Measurements from ENCODE around the gene DNM3.

The DNM3 gene

DNA sequence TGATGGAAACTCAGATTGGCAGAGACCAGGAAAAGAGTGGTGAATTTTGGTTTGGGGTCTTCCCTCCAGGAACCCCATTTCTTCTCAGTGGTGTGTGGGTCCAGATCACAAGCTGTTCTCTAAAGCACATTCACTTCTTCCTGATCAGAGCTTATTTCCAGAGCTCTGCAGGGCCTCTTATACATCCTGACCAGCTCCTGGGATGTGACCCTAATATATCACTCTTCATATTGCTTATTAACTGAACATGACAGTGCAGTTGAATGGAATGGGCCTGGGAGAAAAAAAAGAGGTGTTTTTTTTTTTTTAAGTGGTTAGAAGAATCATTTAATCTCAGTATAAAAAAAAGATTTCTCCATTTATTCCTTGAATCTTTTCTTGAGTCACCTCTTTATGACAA lies 29.6 kb upstream of the DNM3 start:
- Histone ChIP-seq H3K27ac (ENCODE audit: extremely low read depth, low read depth, low read length) (no peak overlapping the region), H3K36me3 (ENCODE audit: control insufficient read depth in 2 of 2, insufficient read depth in 1 of 2, low read length in 2 of 2) (no peaks in the 10 kb centered on the region), H3K9me3 (ENCODE audit: control insufficient read depth, insufficient read depth, low read depth, low read length) (no peaks in the 10 kb centered on the region), H3K4me3 (ENCODE audit: low read depth, low read length) (no peak overlapping the region), H3K4me1 (ENCODE audit: control insufficient read depth, insufficient read depth, low read length) (no peaks in the 10 kb centered on the region)
- TF ChIP-seq ZNF239 (tag by site-specific recombination; IDR thresholded peaks at IDR 0.05) (no peak), SP3 (tag by site-specific recombination; IDR thresholded peaks at IDR 0.05) (no peak), ZNF776 (tag by site-specific recombination; IDR thresholded peaks at IDR 0.05; ENCODE audit: borderline replicate concordance) (no peak), GLIS2 (tag by site-specific recombination; IDR thresholded peaks at IDR 0.05) (no peak), ZSCAN16 (tag by site-specific recombination; IDR thresholded peaks at IDR 0.05) (no peak), ZNF530 (tag by site-specific recombination; IDR thresholded peaks at IDR 0.05; ENCODE audit: low read depth) (no peak), ZNF248 (tag by site-specific recombination; IDR thresholded peaks at IDR 0.05) (no peak), EGR2 (tag by site-specific recombination; IDR thresholded peaks at IDR 0.05; ENCODE audit: low read depth) (no peak)
- TF ChIP-seq, protein P1, sequence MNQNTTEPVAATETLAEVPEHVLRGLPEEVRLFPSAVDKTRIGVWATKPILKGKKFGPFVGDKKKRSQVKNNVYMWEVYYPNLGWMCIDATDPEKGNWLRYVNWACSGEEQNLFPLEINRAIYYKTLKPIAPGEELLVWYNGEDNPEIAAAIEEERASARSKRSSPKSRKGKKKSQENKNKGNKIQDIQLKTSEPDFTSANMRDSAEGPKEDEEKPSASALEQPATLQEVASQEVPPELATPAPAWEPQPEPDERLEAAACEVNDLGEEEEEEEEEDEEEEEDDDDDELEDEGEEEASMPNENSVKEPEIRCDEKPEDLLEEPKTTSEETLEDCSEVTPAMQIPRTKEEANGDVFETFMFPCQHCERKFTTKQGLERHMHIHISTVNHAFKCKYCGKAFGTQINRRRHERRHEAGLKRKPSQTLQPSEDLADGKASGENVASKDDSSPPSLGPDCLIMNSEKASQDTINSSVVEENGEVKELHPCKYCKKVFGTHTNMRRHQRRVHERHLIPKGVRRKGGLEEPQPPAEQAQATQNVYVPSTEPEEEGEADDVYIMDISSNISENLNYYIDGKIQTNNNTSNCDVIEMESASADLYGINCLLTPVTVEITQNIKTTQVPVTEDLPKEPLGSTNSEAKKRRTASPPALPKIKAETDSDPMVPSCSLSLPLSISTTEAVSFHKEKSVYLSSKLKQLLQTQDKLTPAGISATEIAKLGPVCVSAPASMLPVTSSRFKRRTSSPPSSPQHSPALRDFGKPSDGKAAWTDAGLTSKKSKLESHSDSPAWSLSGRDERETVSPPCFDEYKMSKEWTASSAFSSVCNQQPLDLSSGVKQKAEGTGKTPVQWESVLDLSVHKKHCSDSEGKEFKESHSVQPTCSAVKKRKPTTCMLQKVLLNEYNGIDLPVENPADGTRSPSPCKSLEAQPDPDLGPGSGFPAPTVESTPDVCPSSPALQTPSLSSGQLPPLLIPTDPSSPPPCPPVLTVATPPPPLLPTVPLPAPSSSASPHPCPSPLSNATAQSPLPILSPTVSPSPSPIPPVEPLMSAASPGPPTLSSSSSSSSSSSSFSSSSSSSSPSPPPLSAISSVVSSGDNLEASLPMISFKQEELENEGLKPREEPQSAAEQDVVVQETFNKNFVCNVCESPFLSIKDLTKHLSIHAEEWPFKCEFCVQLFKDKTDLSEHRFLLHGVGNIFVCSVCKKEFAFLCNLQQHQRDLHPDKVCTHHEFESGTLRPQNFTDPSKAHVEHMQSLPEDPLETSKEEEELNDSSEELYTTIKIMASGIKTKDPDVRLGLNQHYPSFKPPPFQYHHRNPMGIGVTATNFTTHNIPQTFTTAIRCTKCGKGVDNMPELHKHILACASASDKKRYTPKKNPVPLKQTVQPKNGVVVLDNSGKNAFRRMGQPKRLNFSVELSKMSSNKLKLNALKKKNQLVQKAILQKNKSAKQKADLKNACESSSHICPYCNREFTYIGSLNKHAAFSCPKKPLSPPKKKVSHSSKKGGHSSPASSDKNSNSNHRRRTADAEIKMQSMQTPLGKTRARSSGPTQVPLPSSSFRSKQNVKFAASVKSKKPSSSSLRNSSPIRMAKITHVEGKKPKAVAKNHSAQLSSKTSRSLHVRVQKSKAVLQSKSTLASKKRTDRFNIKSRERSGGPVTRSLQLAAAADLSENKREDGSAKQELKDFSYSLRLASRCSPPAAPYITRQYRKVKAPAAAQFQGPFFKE (tag by site-specific recombination; IDR thresholded peaks at IDR 0.05; ENCODE audit: borderline replicate concordance), result no peak
- POLR2A ChIA-PET, result no interaction called here
- CTCF ChIA-PET, result interaction anchor here (4.0 to 4.3 kb wide), 2 partner anchors 11 to 173 kb away, joined by 20 to 35 read pairs; no protein-coding TSS in a partner anchor

DNA sequence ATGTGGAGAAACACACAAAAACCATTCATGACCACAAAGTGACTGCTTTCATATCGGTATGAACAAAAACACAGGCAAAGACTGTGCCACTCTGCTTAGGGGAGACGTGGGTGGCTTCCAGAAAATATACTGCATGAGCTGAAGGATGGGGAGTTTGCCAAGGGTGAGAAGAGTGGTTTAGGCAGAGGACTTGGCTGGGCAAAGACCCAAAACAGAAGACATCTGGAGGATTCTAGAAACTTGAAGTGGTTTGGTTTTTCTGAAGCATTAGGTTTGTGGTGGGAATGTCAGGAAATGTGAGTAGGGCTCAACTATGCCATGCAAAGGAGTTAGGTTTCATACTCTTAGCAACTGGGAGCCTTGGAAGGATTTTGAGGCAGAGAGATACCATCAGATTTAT lies 26.6 kb upstream of the DNM3 start:
- Histone ChIP-seq H3K36me3 (ENCODE audit: control insufficient read depth in 2 of 2, insufficient read depth in 1 of 2, low read length in 2 of 2) (no peaks in the 10 kb centered on the region), H3K27ac (ENCODE audit: extremely low read depth, low read depth, low read length) (no peak overlapping the region), H3K4me1 (ENCODE audit: control insufficient read depth, insufficient read depth, low read length) (no peaks in the 10 kb centered on the region), H3K9me3 (ENCODE audit: control insufficient read depth, insufficient read depth, low read depth, low read length) (no peaks in the 10 kb centered on the region), H3K4me3 (ENCODE audit: low read depth, low read length) (no peak overlapping the region)
- no peak for TF ChIP-seq SCRT1 (tag by site-specific recombination; IDR thresholded peaks at IDR 0.05; ENCODE audit: borderline replicate concordance)
- TF ChIP-seq ZNF211 (tag by site-specific recombination; IDR thresholded peaks at IDR 0.05; ENCODE audit: low read depth), result no peak
- no peak for TF ChIP-seq ZBTB26 (tag by site-specific recombination; optimal IDR thresholded peaks at IDR 0.05)
- no peak for TF ChIP-seq ZNF366 (tag by site-specific recombination; conservative IDR thresholded peaks at IDR 0.05)
- no peak for TF ChIP-seq ZNF473 (tag by site-specific recombination; IDR thresholded peaks at IDR 0.05)
- no peak for TF ChIP-seq ZNF266 (tag by site-specific recombination; IDR thresholded peaks at IDR 0.05; ENCODE audit: low read depth)
- no peak for TF ChIP-seq ZNF23 (tag by site-specific recombination; IDR thresholded peaks at IDR 0.05; ENCODE audit: borderline replicate concordance)
- TF ChIP-seq MZF1 (tag by site-specific recombination; IDR thresholded peaks at IDR 0.05; ENCODE audit: borderline replicate concordance), result no peak
- TF ChIP-seq, protein P2, sequence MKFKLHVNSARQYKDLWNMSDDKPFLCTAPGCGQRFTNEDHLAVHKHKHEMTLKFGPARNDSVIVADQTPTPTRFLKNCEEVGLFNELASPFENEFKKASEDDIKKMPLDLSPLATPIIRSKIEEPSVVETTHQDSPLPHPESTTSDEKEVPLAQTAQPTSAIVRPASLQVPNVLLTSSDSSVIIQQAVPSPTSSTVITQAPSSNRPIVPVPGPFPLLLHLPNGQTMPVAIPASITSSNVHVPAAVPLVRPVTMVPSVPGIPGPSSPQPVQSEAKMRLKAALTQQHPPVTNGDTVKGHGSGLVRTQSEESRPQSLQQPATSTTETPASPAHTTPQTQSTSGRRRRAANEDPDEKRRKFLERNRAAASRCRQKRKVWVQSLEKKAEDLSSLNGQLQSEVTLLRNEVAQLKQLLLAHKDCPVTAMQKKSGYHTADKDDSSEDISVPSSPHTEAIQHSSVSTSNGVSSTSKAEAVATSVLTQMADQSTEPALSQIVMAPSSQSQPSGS (tag by site-specific recombination; IDR thresholded peaks at IDR 0.05; ENCODE audit: low read depth), result no peak
- TF ChIP-seq ZNF140 (tag by site-specific recombination; IDR thresholded peaks at IDR 0.05), result no peak
- TF ChIP-seq PRDM4 (tag by site-specific recombination; IDR thresholded peaks at IDR 0.05), result no peak
- TF ChIP-seq SP7 (tag by site-specific recombination; IDR thresholded peaks at IDR 0.05), result no peak
- TF ChIP-seq ZNF324 (tag by site-specific recombination; IDR thresholded peaks at IDR 0.05), result no peak
- CTCF ChIA-PET, result no interaction called here
- POLR2A ChIA-PET, result interaction anchor here (1.0 kb wide), 1 partner anchor 27 kb away, joined by 4 read pairs; the partner anchor contains the start of gene DNM3
